Parathyroid adenoma (tissue), 2 donors: ENCODE results near the gene DOCK10.

Experiments used
- H2AFZ ChIP-seq: fragments of 300-600 bp; sonication (generic); one replicate; pipeline ENCODE4 v1.7.0; 2017; ENCODE audit warnings: antibody characterized with exemption, mild to moderate bottlenecking
- H3K27ac ChIP-seq: fragments of 300-600 bp; sonication (generic); one replicate; pipeline ENCODE4 v1.7.0; 2017
- H3K27me3 ChIP-seq: fragments of 300-600 bp; sonication (generic); one replicate; pipeline ENCODE4 v1.7.0; 2017; ENCODE audit warnings: low read length; ENCODE audit not compliant: control insufficient read depth, insufficient read depth
- H3K36me3 ChIP-seq: fragments of 300-600 bp; sonication (generic); one replicate; pipeline ENCODE4 v1.7.0; 2017; ENCODE audit warnings: low read length; ENCODE audit not compliant: control insufficient read depth, insufficient read depth
- H3K4me1 ChIP-seq: fragments of 300-600 bp; sonication (generic); one replicate; pipeline ENCODE4 v1.7.0; 2017; ENCODE audit warnings: control low read depth
- H3K4me2 ChIP-seq: fragments of 300-600 bp; sonication (generic); one replicate; pipeline ENCODE4 v1.7.0; 2017; ENCODE audit warnings: low read length
- H3K4me3 ChIP-seq: fragments of 300-600 bp; sonication (generic); one replicate; pipeline ENCODE4 v1.7.0; 2017; ENCODE audit warnings: low read depth, low read length
- H3K79me2 ChIP-seq: fragments of 300-600 bp; sonication (generic); one replicate; pipeline ENCODE4 v1.7.0; 2017; ENCODE audit warnings: control low read depth
- H3K9ac ChIP-seq: fragments of 300-600 bp; sonication (generic); one replicate; pipeline ENCODE4 v1.7.0; 2017; ENCODE audit warnings: mild to moderate bottlenecking
- H3K9me3 ChIP-seq: fragments of 300-600 bp; sonication (generic); one replicate; pipeline ENCODE4 v1.7.0; 2017; ENCODE audit warnings: low read length; ENCODE audit not compliant: control insufficient read depth
- TF ChIP-seq, protein P1 (sequence below): fragments of 300-600 bp; sonication (generic); IDR thresholded peaks from one replicate; pipeline ENCODE4 v1.7.0; 2017; ENCODE audit warnings: antibody characterized with exemption, mild to moderate bottlenecking
- donor health status: primary hyperparathyroidism.

DOCK10 gene

DNA sequence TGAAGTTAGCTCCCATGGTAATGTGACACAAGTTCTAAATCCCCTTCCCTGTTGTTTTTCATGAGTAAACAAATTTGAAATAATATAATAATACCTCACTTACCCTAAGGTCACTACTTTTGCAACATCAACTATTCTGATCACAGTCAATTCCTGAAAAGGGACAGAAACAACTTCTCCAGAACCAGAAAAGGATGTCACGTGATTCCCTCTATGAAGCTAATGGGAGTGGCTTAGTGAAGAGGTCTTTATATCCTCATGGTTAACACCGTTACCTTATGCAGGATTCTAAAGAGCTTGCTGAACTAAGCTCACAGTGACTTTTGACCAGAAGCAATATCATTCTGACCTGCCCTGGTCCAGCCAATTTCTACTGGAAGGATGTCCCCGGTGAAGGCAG is 51.6 kb downstream of the DOCK10 start:
- Histone ChIP-seq H2AFZ (no peak overlapping the region), H3K4me2 (no peak overlapping the region), H3K9me3 (no peaks in the 10 kb centered on the region), H3K27ac (no peak overlapping the region), H3K9ac (no peak overlapping the region), H3K4me1 (no peaks in the 10 kb centered on the region), H3K27me3 (no peaks in the 10 kb centered on the region), H3K79me2 (no peaks in the 10 kb centered on the region), H3K36me3 (no peaks in the 10 kb centered on the region), H3K4me3 (no peak overlapping the region)
- TF ChIP-seq, protein P1, sequence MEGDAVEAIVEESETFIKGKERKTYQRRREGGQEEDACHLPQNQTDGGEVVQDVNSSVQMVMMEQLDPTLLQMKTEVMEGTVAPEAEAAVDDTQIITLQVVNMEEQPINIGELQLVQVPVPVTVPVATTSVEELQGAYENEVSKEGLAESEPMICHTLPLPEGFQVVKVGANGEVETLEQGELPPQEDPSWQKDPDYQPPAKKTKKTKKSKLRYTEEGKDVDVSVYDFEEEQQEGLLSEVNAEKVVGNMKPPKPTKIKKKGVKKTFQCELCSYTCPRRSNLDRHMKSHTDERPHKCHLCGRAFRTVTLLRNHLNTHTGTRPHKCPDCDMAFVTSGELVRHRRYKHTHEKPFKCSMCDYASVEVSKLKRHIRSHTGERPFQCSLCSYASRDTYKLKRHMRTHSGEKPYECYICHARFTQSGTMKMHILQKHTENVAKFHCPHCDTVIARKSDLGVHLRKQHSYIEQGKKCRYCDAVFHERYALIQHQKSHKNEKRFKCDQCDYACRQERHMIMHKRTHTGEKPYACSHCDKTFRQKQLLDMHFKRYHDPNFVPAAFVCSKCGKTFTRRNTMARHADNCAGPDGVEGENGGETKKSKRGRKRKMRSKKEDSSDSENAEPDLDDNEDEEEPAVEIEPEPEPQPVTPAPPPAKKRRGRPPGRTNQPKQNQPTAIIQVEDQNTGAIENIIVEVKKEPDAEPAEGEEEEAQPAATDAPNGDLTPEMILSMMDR, result no peak

DNA sequence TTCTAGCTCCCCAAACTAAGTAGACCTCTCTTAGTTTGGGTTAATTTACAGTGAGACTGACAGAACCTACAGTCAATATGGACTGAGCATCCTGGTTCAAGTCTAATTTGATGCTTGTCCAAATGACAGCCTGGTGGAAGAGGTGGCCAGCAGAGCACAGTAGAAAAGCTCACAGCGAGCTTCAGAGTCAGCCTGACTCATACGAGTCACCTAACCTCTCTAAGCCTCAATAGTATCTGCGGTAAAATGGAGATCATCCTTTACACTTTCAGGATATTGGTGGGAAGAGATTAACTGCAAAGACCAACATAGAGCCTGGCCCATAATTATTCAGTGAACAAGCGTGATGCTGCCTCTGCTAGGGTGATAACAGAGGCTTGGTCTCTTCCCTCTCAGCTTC is 54.5 kb downstream of the DOCK10 start:
- Histone ChIP-seq H3K79me2 (no peaks in the 10 kb centered on the region), H3K9ac (no peak overlapping the region), H3K27me3 (no peaks in the 10 kb centered on the region), H3K36me3 (no peaks in the 10 kb centered on the region), H3K27ac (no peak overlapping the region), H3K9me3 (no peaks in the 10 kb centered on the region), H2AFZ (no peak overlapping the region), H3K4me3 (no peak overlapping the region), H3K4me1 (no peaks in the 10 kb centered on the region), H3K4me2 (no peak overlapping the region)
- TF ChIP-seq, protein P1, result no peak

DNA sequence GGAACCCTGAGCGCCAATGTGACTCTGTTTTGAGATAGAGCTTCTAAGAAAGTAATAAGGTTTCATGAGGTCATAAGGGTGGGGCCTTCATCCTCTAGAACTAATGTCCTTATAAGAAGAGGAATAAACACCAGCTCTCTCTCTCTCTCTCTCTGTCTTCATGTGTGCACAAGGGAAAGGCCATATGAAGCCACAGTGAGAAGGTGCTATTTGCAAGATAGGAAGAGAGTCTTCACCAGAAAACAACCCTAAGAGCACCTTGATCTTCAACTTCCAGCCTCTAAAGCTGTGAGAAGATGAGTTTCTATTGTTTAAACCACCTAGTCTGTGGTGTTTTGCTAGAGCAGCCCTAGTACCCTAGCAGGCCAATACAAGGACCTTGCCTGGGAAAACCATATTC is 55.8 kb downstream of the DOCK10 start:
- no peak overlapping the region for H3K4me3 ChIP-seq
- H3K36me3 ChIP-seq, result no peaks in the 10 kb centered on the region
- no peaks in the 10 kb centered on the region for H3K4me1 ChIP-seq
- no peaks in the 10 kb centered on the region for H3K9me3 ChIP-seq
- no peak overlapping the region for H3K9ac ChIP-seq
- H3K27me3 ChIP-seq, result no peaks in the 10 kb centered on the region
- no peak overlapping the region for H3K4me2 ChIP-seq
- no peaks in the 10 kb centered on the region for H3K79me2 ChIP-seq
- TF ChIP-seq, protein P1, result no peak
- no peak overlapping the region for H3K27ac ChIP-seq
- no peak overlapping the region for H2AFZ ChIP-seq

DNA sequence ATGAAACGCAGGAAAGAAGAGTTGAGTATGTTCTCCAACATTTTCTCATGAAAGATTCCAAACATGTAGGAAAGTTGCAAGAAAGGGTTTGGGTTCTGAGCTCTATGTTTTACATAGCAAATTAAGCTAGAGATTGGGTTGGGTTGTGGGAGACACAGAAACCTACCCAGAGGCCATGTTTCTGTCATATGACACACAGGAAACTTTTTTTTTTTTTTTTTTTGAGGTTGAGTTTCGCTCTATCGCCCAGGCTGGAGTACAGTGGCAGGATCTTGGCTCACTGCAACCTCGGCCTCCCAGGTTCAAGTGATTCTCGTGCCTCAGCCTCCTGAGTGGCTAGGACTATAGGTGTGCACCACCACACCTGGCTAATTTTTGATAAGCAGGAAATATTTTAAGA is 57.6 kb downstream of the DOCK10 start:
- Histone ChIP-seq H3K4me3 (no peak overlapping the region), H3K79me2 (no peaks in the 10 kb centered on the region), H3K4me1 (no peaks in the 10 kb centered on the region), H3K36me3 (no peaks in the 10 kb centered on the region), H3K9me3 (no peaks in the 10 kb centered on the region), H3K27me3 (no peaks in the 10 kb centered on the region), H2AFZ (no peak overlapping the region), H3K27ac (no peak overlapping the region), H3K4me2 (no peak overlapping the region), H3K9ac (no peak overlapping the region)
- TF ChIP-seq, protein P1, result no peak

DNA sequence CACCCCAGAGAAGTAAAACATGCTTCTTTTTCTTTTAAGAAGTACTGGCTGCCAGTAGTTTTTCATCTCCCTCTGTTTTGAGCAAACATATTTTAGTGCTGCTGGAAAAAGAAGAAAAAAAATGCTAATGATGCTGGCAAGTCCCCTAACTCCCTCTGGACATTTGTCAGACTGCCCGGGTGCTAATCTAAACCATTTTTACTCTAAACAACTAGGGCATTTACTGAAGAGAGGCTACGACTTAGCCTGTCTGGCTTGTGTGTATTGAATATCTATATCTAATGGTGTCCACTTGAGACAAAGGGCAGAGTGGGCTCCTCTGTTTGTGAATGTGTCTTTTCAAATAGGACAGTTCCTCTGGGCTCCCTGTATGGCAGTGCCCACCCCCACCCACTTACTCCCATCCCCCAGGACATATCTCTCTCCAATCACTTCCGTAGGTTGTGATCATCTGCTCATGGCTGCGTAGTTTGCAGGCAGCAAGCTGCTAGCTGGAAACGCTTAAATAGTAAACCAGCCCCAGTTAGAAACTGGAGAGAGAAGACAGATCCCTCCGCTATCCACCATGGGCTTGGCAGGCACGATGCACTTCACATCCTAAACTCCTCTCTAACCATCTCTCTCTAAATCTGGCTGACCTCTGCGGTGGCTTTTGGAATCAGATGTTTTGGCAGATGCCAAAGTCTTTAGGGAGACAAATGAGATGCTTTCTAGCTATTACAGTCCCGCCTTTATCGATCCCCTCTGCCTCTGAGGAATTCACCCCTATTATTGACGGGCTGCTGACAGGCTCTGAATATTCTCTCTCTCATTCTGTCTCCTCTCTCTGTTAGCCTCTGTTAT is 58.3 kb downstream of the DOCK10 start:
- no peak overlapping the region for H3K4me3 ChIP-seq
- no peak overlapping the region for H3K4me2 ChIP-seq
- H3K79me2 ChIP-seq, result no peaks in the 10 kb centered on the region
- H3K27me3 ChIP-seq, result no peaks in the 10 kb centered on the region
- H3K4me1 ChIP-seq, result no peaks in the 10 kb centered on the region
- no peaks in the 10 kb centered on the region for H3K9me3 ChIP-seq
- peak overlapping the region; percentile 16 for H3K27ac ChIP-seq
- no peaks in the 10 kb centered on the region for H3K36me3 ChIP-seq
- no peak overlapping the region for H3K9ac ChIP-seq
- H2AFZ ChIP-seq, result no peak overlapping the region
- TF ChIP-seq, protein P1, result no peak
